H7 (cell line): ENCODE results near the gene FAM47E. TPM values are rescaled to one million over a fixed set of nuclear protein-coding genes. Genes with fewer than 3 reads are reported as not detected.
A peak's percentile ranks its signal among the peaks of the same experiment; 100 is the strongest.
"Not testable (repeated sequence)": the region's sequence is repeated elsewhere in the genome, so short reads cannot be mapped to it uniquely, and the experiment has no call there.

Experiments
- DNase-seq: peaks from one replicate; pipeline ENCODE4 v3.0.0; 2012
- H3K27me3 ChIP-seq: 2 replicates; pipeline ENCODE4 v1.6.0; 2011; ENCODE audit warnings: mild to moderate bottlenecking, low read length; ENCODE audit not compliant: control insufficient read depth, insufficient read depth
- H3K36me3 ChIP-seq: replicated peaks from 2 replicates; pipeline ENCODE4 v1.5.1; 2011; ENCODE audit warnings: low read length; ENCODE audit not compliant: control insufficient read depth, insufficient read depth
- H3K4me3 ChIP-seq: 2 replicates; pipeline ENCODE4 v1.5.1; 2011; ENCODE audit warnings: low read depth, mild to moderate bottlenecking, control low read depth, low read length, moderate library complexity; ENCODE audit not compliant: insufficient read depth
- total RNA-seq: library from RNA; depleted of rRNA; stranded (reverse); fragments of >200 nt; shearing (Covaris generic); gene quantifications from 2 replicates; pipeline ENCODE4 v1.2.3, GENCODE V29; 2014

FAM47E gene
- total RNA-seq, 1 experiment from 2014 or later, result 0.17 TPM

DNA sequence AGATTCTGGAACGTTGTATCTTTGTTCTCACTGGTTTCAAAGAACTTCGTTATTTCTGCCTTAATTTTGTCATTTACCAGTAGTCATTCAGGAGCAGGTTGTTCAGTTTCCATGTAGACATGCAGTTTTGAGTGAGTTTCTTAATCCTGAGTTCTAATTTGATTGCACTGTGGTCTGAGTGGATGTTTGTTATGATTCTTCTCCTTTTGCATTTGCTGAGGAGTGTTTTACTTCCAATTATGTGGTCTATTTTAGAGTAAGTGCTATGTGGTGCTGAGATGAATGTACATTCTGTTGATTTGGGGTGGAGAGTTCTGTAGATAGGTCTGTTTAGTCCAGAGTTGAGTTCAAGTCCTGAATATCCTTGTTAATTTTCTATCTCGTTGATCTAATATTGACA is 36.3 kb downstream of the FAM47E start:
- H3K4me3 ChIP-seq, H3K36me3 ChIP-seq, DNase-seq, H3K27me3 ChIP-seq: not testable (repeated sequence)

DNA sequence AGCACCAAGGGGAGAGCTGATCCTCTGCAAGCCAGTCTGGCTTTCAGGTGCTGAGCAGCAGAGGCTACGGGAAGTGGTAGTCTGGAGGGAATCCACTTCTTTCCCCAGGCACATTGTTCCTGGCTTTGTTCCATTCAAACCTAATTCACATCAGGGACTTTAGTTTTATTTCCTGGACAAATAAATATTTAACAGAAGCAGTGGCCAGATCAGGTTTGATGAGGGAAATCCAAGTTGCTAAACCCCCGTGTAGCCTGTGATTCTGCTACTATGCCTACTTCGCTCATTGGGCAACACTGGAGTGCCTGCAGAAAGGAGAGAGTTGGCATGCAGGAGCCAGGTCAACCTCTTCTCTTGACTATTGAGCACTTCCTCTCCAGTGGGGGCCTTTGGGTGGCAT is 41.2 kb downstream of the FAM47E start:
- Histone ChIP-seq H3K36me3 (no peaks in the 10 kb centered on the region), H3K4me3 (no peak overlapping the region), H3K27me3 (no peaks in the 10 kb centered on the region; the same call in 1 of the 2 replicates)
- no peak for DNase-seq

- DNase-seq, result no peak
- Histone ChIP-seq H3K36me3 (no peaks in the 10 kb centered on the region), H3K4me3 (no peak overlapping the region), H3K27me3 (no peaks in the 10 kb centered on the region; the same call in 1 of the 2 replicates)
Observed at GRCh38 chr4:76293772-76294171, 42.3 kb downstream of the FAM47E start.

DNA sequence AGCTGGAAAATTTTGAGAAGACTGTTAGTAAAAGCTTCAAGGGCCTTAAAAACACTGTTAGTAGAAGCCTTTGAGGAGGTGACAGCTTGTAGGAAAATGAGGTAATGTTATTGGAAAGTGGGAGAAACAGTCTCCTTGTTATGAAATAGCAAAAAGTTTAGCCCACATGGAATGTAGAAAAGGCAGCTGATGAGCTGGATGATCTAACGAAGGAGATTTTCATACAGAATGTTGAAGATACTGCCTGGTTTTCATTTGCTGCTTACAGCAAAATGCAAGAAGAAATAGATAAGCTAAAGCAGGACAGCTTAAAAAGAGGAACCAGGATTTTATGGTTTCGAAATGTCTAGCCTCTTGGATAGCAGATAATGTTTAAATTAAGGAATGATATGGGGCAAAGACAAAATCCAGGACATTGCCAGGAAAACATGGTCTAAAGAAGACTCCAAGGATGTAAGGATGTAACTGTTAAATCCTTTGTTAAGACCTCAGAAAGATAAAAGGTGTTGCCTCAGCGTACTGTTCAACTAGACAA is 44.8 kb downstream of the FAM47E start:
- H3K36me3 ChIP-seq, result no peaks in the 10 kb centered on the region
- H3K27me3 ChIP-seq, result no peaks in the 10 kb centered on the region
- no peak for DNase-seq
- no peak overlapping the region for H3K4me3 ChIP-seq

DNA sequence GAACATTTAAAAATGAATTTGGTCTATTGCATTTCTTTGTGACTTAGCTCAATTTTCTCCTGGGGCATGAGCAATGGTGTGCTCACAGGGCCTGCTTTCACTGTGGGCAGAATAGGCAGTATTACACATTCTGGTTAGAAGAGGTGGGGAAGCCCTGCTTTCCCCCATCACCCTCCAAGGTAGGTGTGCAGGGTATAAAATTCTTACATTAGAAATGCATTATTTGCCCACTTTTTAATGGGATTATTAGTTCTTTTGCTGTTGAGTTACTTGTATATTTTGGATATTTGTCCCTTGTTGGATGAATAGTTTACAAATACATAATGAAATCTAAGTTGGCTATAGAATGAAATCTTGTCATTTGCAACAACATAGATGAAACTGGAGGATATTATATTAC is 46.7 kb downstream of the FAM47E start:
- no peak for DNase-seq
- H3K4me3 ChIP-seq, result no peak overlapping the region
- H3K27me3 ChIP-seq, result no peaks in the 10 kb centered on the region
- no peaks in the 10 kb centered on the region for H3K36me3 ChIP-seq

DNA sequence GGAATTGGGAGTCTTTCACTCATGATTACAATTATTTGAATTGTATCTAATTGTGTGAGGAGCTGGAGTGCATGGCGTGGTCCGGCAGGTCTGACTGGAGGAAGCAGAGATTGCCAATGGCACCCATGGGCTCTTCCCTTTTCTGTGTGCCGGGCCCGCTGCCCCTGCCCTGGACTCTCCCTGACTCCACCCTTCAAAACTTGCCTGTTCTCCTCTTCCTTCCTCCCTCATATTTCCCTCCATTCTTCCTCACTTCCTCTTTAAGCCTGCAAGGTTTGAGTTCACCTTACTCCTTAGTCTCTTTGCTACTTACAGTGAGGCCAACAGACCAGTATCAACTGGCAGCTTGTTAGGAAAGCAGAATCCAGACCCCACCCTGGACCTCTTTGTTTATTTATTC is 48.5 kb downstream of the FAM47E start:
- no peak overlapping the region for H3K4me3 ChIP-seq
- H3K27me3 ChIP-seq, result peaks cover 1% of the 10 kb centered on the region
- H3K36me3 ChIP-seq, result no peaks in the 10 kb centered on the region
- no peak for DNase-seq

- no peak for DNase-seq
- H3K27me3 ChIP-seq, result peaks cover 13% of the 10 kb centered on the region
- H3K4me3 ChIP-seq, result no peak overlapping the region
- H3K36me3 ChIP-seq, result no peaks in the 10 kb centered on the region
Observed at GRCh38 chr4:76301068-76301774, 49.7 kb downstream of the FAM47E start.

- DNase-seq, result no peak
- no peak overlapping the region for H3K4me3 ChIP-seq
- H3K36me3 ChIP-seq, result no peaks in the 10 kb centered on the region
- H3K27me3 ChIP-seq, result peaks cover 17% of the 10 kb centered on the region
Observed at GRCh38 chr4:76301775-76302162, 50.2 kb downstream of the FAM47E start.

DNA sequence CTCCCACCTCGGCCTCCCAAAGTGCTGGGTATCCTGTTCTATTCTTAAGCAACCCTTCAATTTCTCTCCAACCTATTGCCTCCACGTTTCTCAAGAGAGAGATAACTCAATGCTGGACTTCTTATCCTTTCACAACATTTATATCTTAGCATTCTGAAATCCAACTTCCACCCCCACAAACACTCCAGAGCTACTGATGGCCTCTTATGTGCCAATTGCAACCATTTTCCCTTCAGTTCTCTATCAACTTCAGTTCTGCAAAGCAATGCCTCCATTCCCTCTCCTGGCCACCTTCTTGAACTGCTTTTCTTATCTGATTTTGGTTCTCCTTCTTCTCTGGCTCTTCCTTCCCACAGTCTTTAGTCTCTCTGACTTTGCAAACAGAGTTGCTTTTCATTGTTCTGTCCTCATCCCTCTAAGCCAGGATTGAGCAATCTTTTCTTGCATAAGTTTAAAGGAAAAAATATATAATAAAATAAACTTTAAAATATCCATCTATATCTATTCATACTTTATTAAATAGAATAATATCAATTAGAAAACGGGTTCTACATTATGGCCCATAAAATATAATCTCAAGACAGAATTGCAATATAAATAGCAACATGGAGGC is 51.4 kb downstream of the FAM47E start:
- DNase-seq, result no peak
- Histone ChIP-seq H3K36me3 (no peaks in the 10 kb centered on the region), H3K27me3 (peaks cover 26% of the 10 kb centered on the region), H3K4me3 (no peak overlapping the region)

DNA sequence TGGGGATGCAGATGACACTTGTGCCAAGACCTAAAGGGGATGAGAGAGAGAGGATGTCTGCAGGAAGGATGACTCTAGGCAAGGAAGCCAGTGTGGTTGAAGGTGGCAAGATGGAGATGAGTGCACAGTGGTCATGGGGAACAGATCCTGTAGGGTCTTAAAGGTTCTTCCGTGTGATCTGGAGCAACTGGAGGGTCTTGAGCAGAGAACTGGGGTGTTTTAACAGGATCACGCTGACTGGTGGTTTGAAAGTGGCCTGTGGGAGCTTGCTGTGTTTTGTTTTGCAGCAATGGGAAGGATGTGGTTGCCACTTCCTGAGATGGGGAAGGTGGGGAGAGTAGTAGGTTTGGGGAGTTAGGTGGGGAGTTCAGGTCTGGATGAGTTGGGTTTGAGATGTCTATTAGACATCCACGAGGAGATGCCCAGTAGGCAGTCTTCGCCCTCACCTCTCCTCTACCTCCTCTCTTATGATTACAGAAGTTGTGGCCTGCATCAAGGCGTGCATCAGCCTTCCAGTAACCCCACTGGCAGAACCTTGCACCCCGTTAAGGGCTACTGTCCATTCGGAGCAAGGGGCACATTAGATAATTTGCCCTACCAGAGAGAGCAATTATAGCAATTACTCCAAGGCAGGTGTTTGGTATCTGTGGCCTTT is 53.6 kb downstream of the FAM47E start:
- no peak overlapping the region for H3K4me3 ChIP-seq
- peaks cover 2% of the 10 kb centered on the region; the same call in 1 of the 2 replicates for H3K36me3 ChIP-seq
- H3K27me3 ChIP-seq, result peaks cover 26% of the 10 kb centered on the region
- DNase-seq, result no peak

DNA sequence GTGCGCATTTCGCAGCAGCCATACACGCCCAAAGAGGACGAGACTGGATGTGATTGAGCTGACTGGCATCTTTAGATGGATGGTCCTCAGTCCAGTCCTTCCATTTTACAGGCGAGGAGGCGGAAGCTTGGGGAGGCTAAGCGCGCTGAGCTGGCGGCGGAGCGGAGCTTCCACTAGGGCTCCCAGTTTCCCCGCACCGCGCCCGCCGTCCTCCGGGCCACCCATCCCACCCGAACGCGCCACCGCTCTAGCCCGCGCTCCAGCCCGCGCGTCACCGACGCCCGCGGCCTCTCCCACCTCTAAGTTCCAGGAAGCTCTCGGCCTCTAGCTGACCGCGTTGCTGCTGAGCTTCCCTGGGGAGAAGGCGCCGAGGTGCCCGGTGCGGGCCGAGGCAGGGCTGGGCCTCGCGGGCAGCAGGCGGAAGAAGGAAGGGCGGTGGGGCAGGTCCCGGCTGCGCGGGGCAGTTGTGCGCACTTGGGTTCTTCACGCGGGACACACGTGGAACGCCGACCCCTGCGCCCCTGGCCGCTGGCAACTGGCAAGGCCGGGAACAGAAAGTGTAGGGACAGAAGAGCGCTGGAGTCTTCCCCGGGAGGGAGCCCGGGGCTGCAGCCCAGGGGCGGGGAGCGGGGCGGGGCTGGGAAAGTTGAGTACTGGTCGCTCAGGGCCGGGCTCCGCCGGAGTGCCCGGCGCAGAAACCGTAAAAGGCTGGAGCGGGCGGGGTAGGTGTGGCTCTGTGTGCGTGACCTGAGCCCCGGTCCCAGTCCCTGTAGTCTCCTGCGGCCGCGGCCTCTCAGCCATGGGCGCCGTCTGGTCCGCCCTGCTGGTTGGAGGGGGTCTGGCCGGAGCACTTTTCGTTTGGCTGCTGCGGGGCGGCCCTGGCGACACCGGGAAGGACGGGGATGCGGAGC is 54.7 kb downstream of the FAM47E start, which contains the start of gene STBD1:
TSS of gene STBD1 (plus strand) at position 763 of the 911 bp plus-strand sequence. CDS start at position 800, 37 bp downstream.
- Histone ChIP-seq H3K36me3 (peaks cover 2% of the 10 kb centered on the region; the same call in 1 of the 2 replicates), H3K4me3 (peak within 1 kb of the TSS; percentile 77), H3K27me3 (peaks cover 26% of the 10 kb centered on the region)
- peak; percentile 93 for DNase-seq

DNA sequence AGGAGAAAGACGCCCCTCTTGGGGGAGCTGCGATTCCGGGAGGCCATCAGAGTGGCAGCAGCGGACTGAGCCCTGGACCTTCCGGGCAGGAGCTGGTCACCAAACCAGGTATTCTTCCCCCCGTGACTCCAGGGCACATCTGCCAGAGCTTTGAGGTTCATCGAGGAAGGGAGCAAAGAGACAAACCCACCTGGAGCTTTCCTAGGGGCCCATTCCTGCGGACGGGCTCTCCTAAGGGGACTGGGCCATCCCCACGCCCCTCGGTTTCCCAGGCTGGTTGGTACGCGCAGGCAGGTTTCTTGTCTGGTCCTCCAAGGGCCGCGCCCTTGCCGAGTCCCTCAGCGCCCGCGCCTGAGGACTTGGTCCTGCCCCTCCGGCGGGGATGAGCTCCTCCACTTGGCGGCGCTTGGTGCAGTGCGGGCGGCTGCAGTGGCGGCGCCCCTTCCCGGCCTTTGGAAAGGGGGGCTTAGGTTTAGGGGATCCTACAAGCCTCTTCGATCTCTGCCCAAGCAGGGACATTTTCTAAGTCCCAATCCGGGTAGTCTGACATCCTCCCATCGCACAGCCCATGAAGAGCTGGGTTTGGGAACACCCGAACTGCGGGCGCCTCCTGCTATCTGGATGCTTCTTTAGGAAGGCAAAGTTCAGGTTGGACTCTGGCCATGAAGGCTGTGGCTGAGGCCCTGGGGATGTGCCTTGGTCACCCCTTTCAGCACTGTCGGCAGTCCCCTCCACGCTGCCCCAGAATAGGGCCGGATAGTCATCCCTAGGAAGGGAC is 55.5 kb downstream of the FAM47E start:
- Histone ChIP-seq H3K27me3 (peaks cover 26% of the 10 kb centered on the region), H3K4me3 (peak overlapping the region; percentile 77), H3K36me3 (peaks cover 2% of the 10 kb centered on the region; the same call in 1 of the 2 replicates)
- peak; percentile 87 for DNase-seq

DNA sequence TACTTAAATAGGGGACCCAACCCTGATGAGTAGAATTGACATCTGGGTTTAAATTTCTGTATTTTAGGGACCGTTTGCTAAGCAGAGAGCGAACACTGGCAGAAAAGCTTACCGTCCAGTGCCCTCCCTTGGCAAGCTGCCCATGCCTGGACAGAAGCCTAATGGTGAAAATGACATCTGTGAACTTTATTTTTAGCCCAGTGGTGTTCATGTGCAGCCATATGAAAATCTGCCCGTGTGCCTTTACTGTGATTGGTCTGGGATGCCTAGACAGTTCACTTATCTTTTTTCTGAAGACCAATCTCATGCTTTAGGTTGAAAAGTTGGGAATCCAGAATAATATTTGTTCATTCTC is 56.1 kb downstream of the FAM47E start:
- no peak overlapping the region for H3K4me3 ChIP-seq
- no peak for DNase-seq
- H3K36me3 ChIP-seq, result peaks cover 2% of the 10 kb centered on the region; the same call in 1 of the 2 replicates
- peaks cover 26% of the 10 kb centered on the region for H3K27me3 ChIP-seq
